GM19025 (cell line): ENCODE measurements around the gene KLHL33.

Source experiments
- ATAC-seq: cut with Tn5 transposase; IDR thresholded peaks from one replicate; pipeline ENCODE4 v1.9.1; 2021; ENCODE audit warnings: mild to moderate bottlenecking, low read depth, moderate library complexity; ENCODE audit not compliant: unreplicated experiment

KLHL33 gene, protein sequence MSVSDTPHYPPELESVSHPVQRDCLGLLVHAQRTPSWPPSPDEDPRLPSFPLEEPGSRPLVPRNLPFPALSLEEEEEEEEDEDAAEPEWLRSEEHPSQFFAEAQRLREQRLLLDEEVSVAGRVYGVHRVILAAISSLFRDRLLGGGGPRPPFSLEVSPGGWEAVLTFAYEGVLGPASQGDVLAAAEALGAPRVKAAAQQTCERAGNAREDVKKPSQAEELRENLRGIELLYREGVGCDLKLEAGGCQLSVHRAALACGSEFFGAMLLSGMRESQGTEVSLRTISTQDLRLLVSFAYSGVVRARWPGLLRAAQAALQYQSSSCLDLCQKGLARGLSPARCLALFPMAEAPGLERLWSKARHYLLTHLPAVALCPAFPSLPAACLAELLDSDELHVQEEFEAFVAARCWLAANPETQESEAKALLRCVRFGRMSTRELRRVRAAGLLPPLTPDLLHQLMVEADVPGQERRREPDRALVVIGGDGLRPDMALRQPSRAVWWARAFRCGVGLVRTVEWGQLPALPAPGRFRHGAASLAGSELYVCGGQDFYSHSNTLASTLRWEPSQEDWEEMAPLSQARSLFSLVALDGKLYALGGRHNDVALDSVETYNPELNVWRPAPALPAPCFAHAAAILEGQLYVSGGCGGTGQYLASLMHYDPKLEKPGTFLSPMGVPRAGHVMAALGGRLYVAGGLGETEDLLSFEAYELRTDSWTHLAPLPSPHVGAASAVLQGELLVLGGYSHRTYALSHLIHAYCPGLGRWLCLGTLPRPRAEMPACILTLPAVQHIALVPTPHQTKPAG

DNA sequence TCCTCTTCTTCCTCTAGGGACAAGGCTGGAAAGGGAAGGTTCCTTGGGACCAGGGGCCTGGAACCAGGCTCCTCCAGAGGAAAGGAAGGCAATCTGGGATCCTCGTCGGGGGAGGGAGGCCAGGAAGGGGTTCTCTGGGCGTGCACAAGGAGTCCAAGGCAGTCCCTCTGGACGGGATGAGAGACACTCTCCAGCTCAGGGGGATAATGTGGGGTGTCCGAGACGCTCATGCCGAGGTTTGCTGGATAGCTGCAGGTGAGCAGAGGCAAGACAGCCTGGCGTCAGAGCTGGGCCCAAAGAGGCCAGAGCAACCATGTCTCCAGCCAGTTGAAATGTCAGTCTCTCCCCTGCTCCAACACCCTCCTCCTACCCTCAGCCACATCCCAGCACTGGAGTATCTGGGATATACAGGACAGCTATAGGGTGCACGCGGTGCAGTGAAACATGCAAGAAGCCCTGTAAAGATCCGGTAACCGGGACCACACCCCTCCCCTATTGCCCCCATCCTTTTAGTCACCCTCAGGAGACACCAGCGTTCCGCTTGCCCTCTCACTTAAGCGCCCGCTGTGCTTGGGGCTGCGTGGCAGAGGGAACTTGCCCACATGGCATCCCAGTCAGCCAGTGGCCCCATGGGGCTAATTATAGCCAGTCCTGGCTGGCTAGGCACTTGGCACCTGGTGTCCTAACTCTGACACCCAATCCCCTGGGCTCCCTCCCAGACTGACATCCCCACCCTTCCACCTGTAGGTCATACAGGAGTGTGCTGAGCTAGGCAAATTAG is at the start of gene KLHL33:
TSS of gene KLHL33 (minus strand) at position 585 of the 781 bp plus-strand sequence. CDS start at position 230, 355 bp downstream.
- no peak for ATAC-seq

GRCh38 chr14:20482382-20482781 is 46.4 kb upstream of the KLHL33 start:
- ATAC-seq, result no peak

DNA sequence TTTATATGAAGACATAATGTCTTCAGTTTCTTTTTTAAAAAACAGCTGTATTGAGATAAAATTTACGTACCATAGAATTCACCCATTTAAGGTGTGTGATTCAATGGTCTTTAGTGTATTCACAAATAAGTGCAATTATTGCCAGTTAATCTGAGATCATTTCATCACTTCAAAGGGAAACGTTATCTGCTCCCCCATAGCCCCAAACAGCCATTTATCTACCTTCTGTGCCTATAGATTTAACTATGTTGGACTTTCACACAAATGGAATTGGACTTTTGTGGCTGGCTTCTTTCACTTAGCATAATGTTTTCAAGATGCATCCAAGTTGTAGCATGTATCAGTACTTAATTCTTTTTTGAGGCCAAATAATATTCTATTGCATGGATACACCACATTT is 42.9 kb upstream of the KLHL33 start:
- no peak for ATAC-seq

- no peak for ATAC-seq
These were observed 41.4 kb upstream of the KLHL33 start for GRCh38 chr14:20477211-20477876.

DNA sequence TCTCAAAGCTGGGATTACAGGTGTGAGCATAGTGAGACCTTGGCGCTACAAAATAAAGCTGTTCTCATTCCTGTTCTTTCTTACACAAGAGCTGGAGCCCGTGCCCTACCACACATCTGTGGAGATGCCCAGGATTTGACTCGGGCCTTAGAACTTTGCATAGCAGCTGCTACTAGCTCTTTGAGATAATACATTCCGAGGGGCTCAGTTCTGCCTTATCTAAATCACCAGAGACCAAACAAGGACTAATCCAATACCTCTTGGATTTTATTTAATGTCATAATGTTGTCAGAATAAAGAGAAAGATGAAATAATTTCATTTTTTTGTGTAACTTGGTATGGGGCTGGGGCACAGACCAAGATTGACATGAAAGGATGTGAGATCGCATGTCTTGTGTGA is 40.8 kb upstream of the KLHL33 start:
- no peak for ATAC-seq

DNA sequence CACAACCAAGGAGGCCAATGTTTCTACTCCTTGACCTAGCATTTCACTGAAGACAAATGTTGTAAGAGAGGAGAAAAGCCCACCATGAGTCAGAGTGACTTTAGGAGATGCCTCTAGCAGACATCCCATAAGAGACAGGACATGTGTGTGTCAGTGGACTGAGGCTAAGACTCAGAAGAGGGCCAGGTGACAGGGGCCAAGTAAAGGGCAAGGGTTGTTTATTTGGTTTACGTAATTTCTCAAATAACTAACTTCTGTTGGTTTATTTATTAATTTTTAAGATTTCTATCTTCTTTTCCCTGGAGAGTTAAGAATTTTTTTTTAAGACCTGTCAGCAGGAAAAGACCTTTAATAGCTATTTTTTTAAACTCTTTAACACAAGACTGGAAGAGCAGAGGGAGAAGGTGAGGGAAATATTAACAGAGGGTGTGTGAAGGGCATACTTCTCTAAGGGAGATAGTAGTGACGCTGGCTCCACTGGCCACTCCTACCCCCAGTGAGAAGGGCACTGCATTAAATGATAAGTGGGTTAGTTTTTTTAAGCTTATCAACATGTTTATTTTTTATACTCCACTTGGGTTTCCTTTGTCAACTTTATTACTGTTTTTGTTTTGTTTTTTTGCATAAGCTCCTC is 36.7 kb upstream of the KLHL33 start:
- ATAC-seq, result no peak

- no peak for ATAC-seq
These were observed 34.6 kb upstream of the KLHL33 start for GRCh38 chr14:20470603-20470901.

DNA sequence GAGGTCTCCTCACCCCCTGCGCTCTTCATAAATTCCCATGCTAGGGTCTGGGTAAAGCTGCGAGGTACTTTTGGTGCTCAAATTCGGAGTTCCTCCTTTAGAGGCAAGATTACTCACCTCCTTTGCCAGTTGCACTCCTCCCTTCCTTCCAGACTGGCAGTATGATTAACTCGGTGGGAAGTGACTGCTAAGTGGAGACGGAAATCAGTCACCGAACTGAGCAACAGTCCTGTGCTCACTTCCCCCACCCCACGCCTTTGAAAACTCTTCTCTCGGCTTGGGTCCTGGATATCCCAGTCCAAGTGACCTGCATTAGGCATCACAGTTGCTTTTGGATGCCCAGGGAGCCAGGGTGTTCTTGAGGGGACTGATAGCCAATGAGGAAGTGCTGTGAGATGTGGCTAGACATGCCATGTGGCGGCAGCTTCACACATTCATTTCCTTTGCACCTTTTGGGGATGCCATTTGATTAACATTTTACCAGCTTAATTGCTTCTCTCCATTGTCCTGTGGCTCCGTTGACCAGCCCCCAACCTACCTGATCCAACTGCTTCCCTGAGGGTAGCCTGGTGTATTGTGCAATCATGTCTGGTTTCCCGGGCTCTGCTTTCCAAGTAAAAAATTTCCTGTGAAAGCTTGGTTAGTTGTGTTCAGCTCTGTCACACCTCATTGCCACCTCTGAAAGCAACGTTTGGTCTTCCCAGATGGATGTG is 34.1 kb upstream of the KLHL33 start:
- peak; percentile 38 for ATAC-seq

- ATAC-seq, result peak; percentile 95
These were observed 33.4 kb upstream of the KLHL33 start, which contains the start of gene PNP for GRCh38 chr14:20469242-20469889. Gene PNP, plus strand, starts transcription at chr14:20469406. Its CDS starts 119 bp downstream, at chr14:20469525.

DNA sequence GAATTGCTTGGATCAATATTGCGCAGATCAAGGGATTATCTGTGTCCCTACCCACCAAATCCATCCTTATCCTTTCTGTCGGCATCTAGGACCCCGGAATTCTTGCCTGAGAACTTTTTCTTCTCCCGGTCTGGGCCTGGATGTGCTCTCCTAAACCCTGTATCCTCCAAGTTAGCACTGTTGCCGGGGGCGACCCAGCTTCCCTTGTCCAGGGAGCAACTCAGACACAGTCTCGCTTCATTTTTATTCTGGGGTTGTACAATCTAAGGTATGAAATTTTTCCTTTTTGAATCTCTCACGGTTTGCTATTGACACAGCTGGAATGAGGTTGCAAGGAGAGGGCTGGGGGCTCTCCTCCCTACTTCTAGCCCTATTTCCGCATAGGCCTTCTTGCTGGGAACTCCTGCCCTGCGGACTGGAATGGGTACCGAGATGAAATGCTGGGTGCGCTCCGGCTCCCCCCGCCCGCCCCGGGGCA is 32.8 kb upstream of the KLHL33 start:
- peak; percentile 2 for ATAC-seq

DNA sequence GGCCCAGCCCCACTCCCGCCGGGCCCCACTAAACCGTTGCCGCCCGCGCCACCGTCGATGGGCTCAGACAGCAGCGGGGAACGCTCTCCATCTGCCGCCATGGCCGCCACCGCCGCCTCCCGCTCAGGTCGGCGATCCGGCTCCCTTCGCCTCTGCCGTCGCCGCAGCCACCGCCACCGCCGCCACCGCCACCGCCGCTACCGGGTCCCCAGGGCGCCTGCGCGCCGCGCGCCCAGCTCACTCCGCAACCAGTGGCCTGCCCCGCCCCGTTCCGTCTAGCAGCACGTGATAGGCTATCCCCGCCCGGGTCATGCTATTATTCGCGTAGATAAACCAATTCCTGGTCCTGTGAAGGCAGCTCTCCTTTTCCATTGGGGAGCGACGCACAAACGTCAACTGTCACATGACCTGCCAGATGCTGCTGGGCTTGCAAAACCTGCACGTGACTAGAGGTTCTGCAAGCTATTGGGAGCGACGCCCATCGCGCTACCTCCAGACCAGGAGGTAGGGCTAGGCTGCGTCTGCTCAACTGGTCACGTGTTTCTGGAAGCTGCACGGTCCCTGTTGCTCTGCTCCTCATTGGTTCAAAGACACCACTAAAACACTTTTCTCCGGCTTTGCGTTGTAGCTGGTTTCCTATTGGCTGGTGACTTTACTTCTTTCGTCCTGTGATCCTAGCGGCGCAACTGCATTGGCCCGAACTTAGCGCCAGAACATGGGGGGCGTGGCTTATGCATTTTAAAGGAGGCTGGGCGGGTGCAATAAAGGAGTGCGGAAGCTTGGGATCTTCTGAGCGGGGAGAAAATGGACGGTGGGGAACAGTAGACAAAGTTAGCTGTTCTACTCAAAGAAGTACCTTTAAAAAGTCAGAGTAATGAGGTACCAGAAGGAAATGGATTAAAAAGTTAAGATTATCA is 25.5 kb upstream of the KLHL33 start, which contains the start of gene PIP4P1:
TSS of gene PIP4P1 (minus strand) at position 210 of the 917 bp plus-strand sequence. CDS start at position 101, 109 bp downstream.
- ATAC-seq, result peak; percentile 95

- no peak for ATAC-seq
These were observed 24.7 kb upstream of the KLHL33 start for GRCh38 chr14:20460458-20461224.

- no peak for ATAC-seq
These were observed 22.2 kb upstream of the KLHL33 start for GRCh38 chr14:20458031-20458789.

DNA sequence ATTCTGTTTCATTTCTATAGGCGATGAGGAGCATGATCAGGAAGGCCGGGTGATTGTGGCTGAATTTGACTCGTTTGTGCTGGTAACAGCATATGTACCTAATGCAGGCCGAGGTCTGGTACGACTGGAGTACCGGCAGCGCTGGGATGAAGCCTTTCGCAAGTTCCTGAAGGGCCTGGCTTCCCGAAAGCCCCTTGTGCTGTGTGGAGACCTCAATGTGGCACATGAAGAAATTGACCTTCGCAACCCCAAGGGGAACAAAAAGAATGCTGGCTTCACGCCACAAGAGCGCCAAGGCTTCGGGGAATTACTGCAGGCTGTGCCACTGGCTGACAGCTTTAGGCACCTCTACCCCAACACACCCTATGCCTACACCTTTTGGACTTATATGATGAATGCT is 21.0 kb upstream of the KLHL33 start:
- no peak for ATAC-seq

GRCh38 chr14:20455355-20456300 is 19.7 kb upstream of the KLHL33 start:
- ATAC-seq, result peak; percentile 32
